Colonic mucosa (tissue), 4 donors: ENCODE measurements around the gene CEP85. TPM values are rescaled to one million over a fixed set of nuclear protein-coding genes. Genes with fewer than 3 reads are reported as not detected.

Source experiments
- DNase-seq: peaks from one replicate; pipeline ENCODE4 v3.0.0-alpha.2; 2020
- H3K27ac ChIP-seq: fragments of 200-600 bp; one replicate; pipeline ENCODE4 v1.8.0; 2021
- H3K27me3 ChIP-seq: fragments of 200-600 bp; one replicate; pipeline ENCODE4 v1.8.0; 2021
- H3K36me3 ChIP-seq: fragments of 200-600 bp; one replicate; pipeline ENCODE4 v1.8.0; 2021
- H3K4me1 ChIP-seq: fragments of 200-600 bp; one replicate; pipeline ENCODE4 v1.8.0; 2021; ENCODE audit warnings: mild to moderate bottlenecking
- H3K4me3 ChIP-seq: fragments of 200-600 bp; one replicate; pipeline ENCODE4 v1.8.0; 2021
- H3K9ac ChIP-seq, 2 donors: one replicate each; pipeline ENCODE4 v1.7.0; 2013; ENCODE audit warnings: control low read depth in 2 of 2, low read depth in 2 of 2, low read length in 2 of 2
- H3K9me3 ChIP-seq: fragments of 200-600 bp; one replicate; pipeline ENCODE4 v1.8.0; 2021
- CTCF ChIP-seq: fragments of 200-600 bp; IDR thresholded peaks from one replicate; pipeline ENCODE4 v1.8.0; 2022; ENCODE audit warnings: antibody characterized with exemption, mild to moderate bottlenecking
- intact Hi-C: fragments of 100-400 bp; cut with DNase I; formaldehyde crosslinking; loops from one replicate; pipeline ENCODE4 v1.14.1; 2022
- total RNA-seq, 2 donors: library from RNA; stranded (reverse); fragmentation: NEBNext Ultra II Directional in 1 of 2; extraction: Animal tissue kit (Norgen Biotek cat#: 25700) in 1 of 2; gene quantifications; one replicate each; pipeline ENCODE4 v1.2.1, GENCODE V29; 2021
- donor health status: healthy.
- donor health status: DM: no; HTN: no; CAD: no.
- donor health status: DM: no; HTN: no; CAD: no.

The CEP85 gene
- total RNA-seq, 2 donors from 2014 or later: 10.7 to 18.8 TPM

GRCh38 chr1:26281091-26281958 lies 47.3 kb downstream of the CEP85 start:
- no peak for DNase-seq
- TF ChIP-seq CTCF: no peak
- intact Hi-C loops: no loop called here
- Histone ChIP-seq H3K27ac (peak overlapping the region; percentile 95), H3K9me3 (no peaks in the 10 kb centered on the region), H3K9ac (peak overlapping the region; percentile 48 to 84), H3K4me1 (peaks cover 21% of the 10 kb centered on the region), H3K4me3 (peak overlapping the region; percentile 91), H3K27me3 (no peaks in the 10 kb centered on the region), H3K36me3 (peaks cover 7% of the 10 kb centered on the region)

GRCh38 chr1:26281971-26282370 lies 48.0 kb downstream of the CEP85 start:
- peaks cover 7% of the 10 kb centered on the region for H3K36me3 ChIP-seq
- no peaks in the 10 kb centered on the region for H3K27me3 ChIP-seq
- DNase-seq: peak; percentile 35
- H3K9me3 ChIP-seq: no peaks in the 10 kb centered on the region
- H3K4me3 ChIP-seq: no peak overlapping the region
- H3K9ac ChIP-seq: no peak overlapping the region
- H3K4me1 ChIP-seq: peaks cover 15% of the 10 kb centered on the region
- no peak for TF ChIP-seq CTCF
- H3K27ac ChIP-seq: peak overlapping the region; percentile 95
- intact Hi-C loops: no loop called here

GRCh38 chr1:26282401-26282918 lies 48.5 kb downstream of the CEP85 start:
- no peak for TF ChIP-seq CTCF
- Histone ChIP-seq H3K27ac (no peak overlapping the region), H3K9ac (no peak overlapping the region), H3K4me3 (no peak overlapping the region), H3K9me3 (no peaks in the 10 kb centered on the region), H3K36me3 (peaks cover 7% of the 10 kb centered on the region), H3K27me3 (no peaks in the 10 kb centered on the region), H3K4me1 (peaks cover 14% of the 10 kb centered on the region)
- no peak for DNase-seq
- intact Hi-C loops: no loop called here

- H3K27ac ChIP-seq: peak overlapping the region; percentile 34
- no peak overlapping the region for H3K4me3 ChIP-seq
- no peak for TF ChIP-seq CTCF
- H3K27me3 ChIP-seq: no peaks in the 10 kb centered on the region
- H3K36me3 ChIP-seq: peaks cover 7% of the 10 kb centered on the region
- DNase-seq: no peak
- intact Hi-C loops: no loop called here
- H3K9me3 ChIP-seq: no peaks in the 10 kb centered on the region
- peaks cover 14% of the 10 kb centered on the region for H3K4me1 ChIP-seq
- H3K9ac ChIP-seq: peak overlapping the region in 1 of 2 donors; percentile 6
These were observed 49.4 kb downstream of the CEP85 start for GRCh38 chr1:26283279-26283853.

GRCh38 chr1:26283871-26284596 lies 50.0 kb downstream of the CEP85 start:
- peak overlapping the region in 1 of 2 donors; percentile 68 for H3K9ac ChIP-seq
- peak overlapping the region; percentile 34 for H3K27ac ChIP-seq
- intact Hi-C loops: loop anchor here (2.0 kb wide), 1 partner anchor 81 kb away; no protein-coding TSS in a partner anchor
- H3K4me1 ChIP-seq: peaks cover 13% of the 10 kb centered on the region
- no peaks in the 10 kb centered on the region for H3K9me3 ChIP-seq
- peaks cover 7% of the 10 kb centered on the region for H3K36me3 ChIP-seq
- DNase-seq: no peak
- no peak overlapping the region for H3K4me3 ChIP-seq
- no peaks in the 10 kb centered on the region for H3K27me3 ChIP-seq
- no peak for TF ChIP-seq CTCF
